Kidney tubule cell (primary cell): ENCODE results near the gene SLIT1.
"Not testable (repeated sequence)": the region's sequence is repeated elsewhere in the genome, so short reads cannot be mapped to it uniquely, and the experiment has no call there.

Source experiments
- DNase-seq: peaks from one replicate; pipeline ENCODE4 v3.0.0-alpha.2; 2018; ENCODE audit warnings: low spot score

Gene SLIT1

GRCh38 chr10:97109547-97109946, 76.2 kb downstream of the SLIT1 start:
- no peak for DNase-seq

DNA sequence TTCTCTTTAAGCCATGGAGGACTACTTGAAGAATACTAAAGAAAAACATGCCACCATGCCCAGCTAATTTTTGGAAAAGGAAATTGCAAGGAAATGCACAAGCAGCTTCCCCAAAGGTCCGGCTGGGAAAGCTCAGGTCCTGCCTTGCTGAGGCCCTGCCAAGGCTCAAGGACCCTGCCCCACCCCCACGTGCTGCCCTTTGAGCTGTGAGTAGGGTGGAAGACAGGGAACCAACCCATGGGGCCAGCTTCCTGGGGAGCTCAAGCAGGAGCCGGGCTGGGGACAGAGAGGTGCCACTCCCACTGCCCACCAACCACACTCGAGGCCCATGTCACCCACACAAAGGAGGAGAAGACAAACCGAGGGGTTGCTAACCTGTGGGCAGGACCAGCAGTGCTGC, 78.2 kb downstream of the SLIT1 start:
- no peak for DNase-seq

DNA sequence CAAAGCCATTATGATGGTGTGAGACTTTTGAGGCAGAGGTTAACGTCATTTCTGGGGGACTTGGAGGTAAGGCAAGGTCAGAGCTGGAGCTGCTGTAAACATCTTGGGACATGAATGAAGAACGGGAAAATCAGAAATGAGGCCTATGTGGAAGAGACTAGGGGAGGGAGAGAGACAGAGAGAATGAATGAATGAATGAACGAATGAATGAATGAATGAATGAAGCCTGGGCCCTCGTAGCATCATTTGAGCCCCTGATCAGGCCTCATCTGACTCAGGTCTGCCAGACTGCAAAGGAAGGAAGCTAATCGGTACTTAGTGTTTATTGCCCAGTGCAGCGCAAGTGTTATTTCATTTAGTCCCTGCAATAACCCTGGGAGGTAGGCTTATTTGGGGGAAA, 79.6 kb downstream of the SLIT1 start:
- DNase-seq = no peak

- no peak for DNase-seq
These were observed 80.5 kb downstream of the SLIT1 start for GRCh38 chr10:97105303-97105702.

GRCh38 chr10:97103316-97104080, 82.3 kb downstream of the SLIT1 start:
- DNase-seq = no peak

DNA sequence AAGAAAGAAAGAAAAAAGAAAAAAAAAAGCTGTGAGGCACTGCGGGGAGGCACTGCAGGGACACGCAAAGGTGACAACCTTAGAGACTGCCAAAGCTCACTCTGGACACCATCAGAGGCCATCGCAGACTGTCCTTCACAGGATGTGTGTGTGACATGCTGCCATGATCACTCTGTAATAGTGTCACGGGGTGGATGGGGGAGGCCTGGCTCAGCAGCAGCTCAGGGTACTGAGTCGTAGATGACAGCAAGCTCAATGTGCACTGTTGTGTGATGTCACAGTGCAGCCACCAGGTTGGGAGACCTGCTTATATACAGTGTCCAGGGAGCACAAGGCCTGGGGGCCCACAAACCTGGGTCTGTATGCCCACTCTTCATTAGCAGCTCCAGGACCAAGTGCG, 83.3 kb downstream of the SLIT1 start:
- DNase-seq = no peak

DNA sequence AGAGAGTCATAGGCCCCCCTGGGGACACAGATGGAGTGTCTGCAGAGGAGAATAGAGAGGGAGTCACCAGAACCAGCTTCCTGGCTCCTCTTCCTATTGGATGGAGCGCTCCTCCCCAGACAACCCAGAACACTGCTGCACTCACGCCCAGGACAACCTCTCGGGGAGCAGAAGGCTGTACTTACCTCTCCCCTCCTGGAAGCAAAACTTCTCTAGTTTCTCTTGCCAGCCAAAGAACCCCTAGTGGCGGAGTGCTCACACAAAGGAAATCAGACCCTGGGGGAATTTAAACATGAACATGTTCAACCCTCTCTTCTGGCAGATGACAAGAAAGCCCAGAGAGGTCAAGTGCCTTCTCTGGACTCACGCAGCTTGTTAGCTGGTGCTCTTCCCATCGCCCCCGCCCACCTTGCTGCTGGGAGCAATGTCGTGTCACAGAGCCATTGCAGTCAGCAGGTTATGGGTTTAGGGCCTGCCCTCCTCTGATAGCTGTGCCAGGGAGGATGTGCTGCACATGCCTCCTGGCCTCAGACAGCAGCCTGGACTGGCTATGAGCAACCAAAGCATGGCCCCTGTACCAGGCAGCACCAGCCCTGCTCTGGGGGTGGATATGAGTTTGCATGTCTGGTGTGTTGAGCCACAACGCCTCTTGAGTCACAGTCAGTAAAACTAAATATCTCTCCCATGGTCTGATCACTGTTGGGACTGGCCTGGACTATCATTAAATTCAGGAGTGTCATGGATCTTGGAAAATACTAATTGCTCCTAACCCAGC, 84.4 kb downstream of the SLIT1 start:
- DNase-seq = no peak

DNA sequence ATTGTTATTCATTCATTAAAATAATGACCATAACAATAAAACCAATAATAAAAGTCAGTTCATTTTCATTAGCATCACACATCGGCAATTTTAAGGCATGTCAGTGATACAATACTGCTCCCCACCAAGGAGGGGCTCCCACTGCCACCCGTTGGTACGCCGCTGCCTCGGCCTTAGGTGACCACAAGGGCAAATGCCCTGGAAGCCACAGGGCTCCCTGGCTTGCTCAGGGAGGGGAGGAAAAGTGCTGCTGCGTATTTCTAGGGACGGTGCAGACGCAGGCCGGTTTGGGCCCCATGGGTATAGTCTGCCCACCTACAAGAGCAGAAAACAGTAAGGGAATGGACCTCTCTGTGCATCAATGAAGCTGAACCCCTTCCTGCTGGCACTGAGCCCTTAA, 85.1 kb downstream of the SLIT1 start:
- DNase-seq = no peak

GRCh38 chr10:97099868-97100267, 85.9 kb downstream of the SLIT1 start:
- no peak for DNase-seq

DNA sequence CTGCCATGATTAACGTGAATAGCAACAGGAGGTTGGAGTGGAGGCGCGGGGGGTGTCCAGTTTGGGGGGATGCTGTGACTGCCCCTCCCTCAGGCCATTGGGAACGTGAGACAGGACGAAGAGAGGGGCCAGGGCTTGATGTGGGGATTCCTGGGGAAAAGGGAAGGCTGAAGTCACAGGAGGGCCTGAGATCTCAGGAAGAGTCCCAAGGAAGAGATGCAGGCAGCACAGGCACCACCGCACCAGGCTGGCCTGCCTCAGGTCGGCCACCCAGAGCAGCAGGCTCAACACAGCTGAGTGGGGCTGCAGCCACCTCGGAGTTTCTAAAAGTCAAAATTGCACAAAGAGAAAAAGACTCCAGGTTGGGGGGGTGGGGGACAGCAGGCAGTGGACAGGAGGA, 86.7 kb downstream of the SLIT1 start:
- DNase-seq = no peak

- DNase-seq = no peak
These were observed 88.7 kb downstream of the SLIT1 start for GRCh38 chr10:97097084-97097433.

DNA sequence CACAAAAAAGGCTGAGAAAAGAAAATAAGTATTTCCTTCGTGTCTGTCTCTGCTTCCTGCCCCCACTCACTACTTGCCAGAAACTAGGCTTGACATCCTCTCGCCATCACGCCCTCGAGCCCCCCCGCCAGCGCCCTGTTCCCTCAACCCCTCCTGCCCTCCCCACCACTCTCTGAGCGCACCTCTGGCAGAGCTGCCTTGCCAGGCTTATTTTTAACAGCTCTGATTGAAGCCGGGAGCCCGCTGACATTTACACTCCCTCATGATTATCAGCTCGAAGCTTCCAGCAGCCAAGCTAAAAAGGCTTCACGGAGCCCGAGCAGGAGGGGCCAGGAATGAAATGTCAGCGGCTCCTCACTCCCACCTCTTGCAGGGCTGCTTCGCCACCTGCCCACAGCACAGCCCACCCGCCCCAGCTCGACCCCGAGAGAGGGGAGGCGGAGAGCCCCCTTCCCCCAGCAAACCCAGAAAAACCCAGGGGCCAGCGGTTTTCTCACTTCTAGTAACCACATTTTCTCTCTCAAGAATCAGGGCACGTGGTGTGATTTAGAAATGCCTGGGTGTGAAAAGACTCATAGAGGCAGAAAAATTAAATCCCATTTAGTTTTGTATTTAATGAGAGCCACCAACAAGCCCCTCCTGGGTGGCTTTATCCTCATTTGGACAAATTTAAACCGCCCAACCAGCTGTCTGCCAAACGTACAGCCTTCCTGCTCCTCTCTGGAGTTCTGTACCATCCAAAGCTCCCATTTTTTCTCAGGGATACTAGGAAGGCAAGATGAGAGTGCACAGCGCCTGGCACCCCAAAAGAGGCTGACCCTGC, 89.3 kb downstream of the SLIT1 start:
- no peak for DNase-seq

- DNase-seq = no peak
These were observed 90.0 kb downstream of the SLIT1 start for GRCh38 chr10:97095701-97096260.

- no peak for DNase-seq
These were observed 95.1 kb downstream of the SLIT1 start for GRCh38 chr10:97090644-97091043.

GRCh38 chr10:97090035-97090434, 95.7 kb downstream of the SLIT1 start:
- no peak for DNase-seq

DNA sequence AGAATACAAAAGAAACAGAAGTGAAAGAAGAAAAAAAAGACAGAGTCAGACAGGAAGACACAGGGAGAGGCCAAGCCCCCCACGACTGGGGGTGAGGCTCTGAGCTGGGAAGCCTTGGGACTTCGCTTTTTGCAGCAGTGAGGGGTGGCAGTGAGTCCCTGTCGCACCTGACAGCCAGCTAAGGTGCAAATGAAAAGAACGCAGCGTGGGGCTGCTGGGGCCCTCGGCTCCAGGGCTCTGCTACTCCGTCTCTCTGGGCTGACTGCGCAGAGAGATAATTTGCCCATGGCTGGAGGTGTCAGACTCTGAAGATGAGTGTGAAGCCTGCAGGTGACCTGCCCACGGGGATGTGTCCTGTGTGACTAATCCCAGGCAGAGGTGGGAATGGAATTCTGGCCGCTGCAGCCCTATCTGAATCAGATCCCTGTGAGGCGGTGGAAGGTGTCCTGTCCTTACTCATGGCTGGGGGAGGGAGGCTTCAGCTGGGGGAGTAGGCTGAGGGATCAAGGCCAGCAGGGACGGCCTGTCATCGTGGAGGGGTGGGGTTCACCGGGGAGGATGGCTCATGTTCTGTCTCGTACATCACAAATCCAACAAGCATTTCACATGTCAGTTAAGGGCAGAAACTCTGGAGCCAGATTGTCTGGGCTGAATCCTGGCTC, 96.4 kb downstream of the SLIT1 start:
- peak; percentile 83 for DNase-seq

DNA sequence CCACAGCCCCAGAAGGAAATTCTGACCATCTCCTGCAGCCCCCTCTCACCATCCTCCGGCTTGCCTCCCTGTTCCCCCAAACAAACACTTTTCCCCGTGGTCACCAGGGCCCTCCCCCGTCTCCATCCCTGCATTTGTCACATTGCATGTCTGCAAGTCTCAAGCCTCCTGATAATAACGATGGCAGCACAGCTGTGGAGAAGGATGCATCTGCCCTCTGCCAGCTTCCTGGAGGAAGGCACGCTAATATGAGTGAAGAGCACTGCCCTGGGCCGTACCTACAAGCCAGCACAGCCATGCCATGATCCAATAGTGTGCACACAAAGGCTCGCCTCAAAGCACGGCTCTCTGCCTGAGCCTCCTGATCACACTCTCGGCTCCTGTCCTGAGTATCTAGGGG, 98.5 kb downstream of the SLIT1 start:
- no peak for DNase-seq

DNA sequence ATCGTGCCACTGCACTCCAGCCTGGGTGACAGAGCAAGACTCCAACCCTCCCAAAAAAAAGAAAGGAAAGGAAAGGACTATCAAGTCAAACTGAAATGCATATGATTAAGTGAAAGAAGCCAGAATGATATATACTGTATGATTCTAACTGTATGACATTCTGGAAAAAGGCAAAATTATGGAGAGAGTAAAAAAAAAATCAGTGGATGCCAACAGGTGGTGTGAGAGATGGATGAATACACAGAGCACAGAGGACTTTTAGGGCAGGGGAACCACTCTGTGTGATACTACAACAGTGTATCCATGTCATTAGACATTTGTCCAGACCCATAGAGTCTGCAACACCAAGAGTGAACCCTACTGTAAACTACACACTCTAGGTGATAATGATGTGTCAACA, 99.2 kb downstream of the SLIT1 start:
- DNase-seq = no peak

GRCh38 chr10:97083228-97083829, 102.4 kb downstream of the SLIT1 start:
- no peak for DNase-seq

DNA sequence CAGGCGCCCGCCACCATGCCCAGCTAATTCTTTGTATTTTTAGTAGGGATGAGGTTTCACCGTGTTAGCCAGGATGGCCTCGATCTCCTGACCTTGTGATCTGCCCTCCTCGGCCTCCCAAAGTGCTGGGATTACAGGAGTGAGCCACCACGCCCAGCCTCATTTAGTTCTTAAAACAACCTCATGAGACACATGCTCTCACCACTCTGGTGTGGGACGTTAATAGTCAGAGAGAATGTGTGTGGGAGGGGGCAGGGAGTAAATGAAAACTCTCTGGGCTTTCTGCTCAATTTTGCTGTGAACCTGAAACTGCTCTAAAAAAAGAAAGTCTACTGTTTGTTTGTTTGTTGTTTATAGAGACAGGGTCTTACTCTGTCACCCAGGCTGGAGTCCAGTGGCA, 103.2 kb downstream of the SLIT1 start:
- DNase-seq = not testable (repeated sequence)

DNA sequence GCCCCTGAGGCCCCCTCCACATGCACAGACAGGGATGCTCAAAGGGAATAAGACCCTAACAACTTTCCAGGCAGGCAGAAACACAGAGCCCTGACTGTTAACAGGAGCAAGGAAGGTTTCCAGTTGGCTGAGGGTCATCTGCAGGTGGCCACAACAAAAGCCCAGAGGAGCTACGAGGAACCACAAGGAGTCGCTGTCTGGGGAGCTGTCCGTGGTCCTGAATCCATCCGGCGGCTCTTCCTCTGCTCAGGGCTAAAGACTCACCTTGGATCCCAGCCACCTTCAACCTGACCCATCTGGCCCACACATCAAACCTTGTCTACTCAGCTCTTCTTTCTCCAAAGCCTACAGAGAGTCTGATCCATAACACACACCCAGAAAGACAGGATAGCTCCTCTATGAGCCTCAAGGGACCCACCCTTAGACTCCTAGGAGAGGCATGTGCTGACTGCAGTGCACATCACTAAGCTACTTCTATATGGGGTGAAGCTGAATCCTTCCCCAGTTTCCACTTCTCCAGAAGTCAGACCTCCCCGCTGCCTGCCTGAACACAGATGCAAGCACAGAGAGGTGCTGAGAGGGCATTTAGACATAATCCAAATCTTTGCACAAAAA, 104.0 kb downstream of the SLIT1 start:
- peak; percentile 69 for DNase-seq
